HEK293T (cell line): ENCODE results near the gene TMEM176B.

Experiments used
- BHLHE40 ChIP-seq: fragments of 450-650 bp; IDR thresholded peaks from 2 replicates; pipeline ENCODE4 v1.6.1; 2016; ENCODE audit warnings: mild to moderate bottlenecking, moderate library complexity, borderline replicate concordance
- FOXA1 ChIP-seq: fragments of 450-650 bp; IDR thresholded peaks from 2 replicates; pipeline ENCODE4 v1.6.1; 2016; ENCODE audit warnings: mild to moderate bottlenecking
- FOXK2 ChIP-seq: fragments of 450-650 bp; IDR thresholded peaks from 2 replicates; pipeline ENCODE4 v1.6.1; 2016; ENCODE audit warnings: mild to moderate bottlenecking
- FOXM1 ChIP-seq: fragments of 450-650 bp; IDR thresholded peaks from 2 replicates; pipeline ENCODE4 v1.6.1; 2017; ENCODE audit warnings: mild to moderate bottlenecking, borderline replicate concordance
- HDGF ChIP-seq: fragments of 450-650 bp; IDR thresholded peaks from 2 replicates; pipeline ENCODE4 v1.6.1; 2017; ENCODE audit warnings: antibody characterized with exemption, borderline replicate concordance
- LEF1 ChIP-seq: fragments of 450-650 bp; IDR thresholded peaks from 2 replicates; pipeline ENCODE4 v1.6.1; 2017; ENCODE audit warnings: mild to moderate bottlenecking, borderline replicate concordance
- NFRKB ChIP-seq: fragments of 450-650 bp; IDR thresholded peaks from 2 replicates; pipeline ENCODE4 v1.6.1; 2016; ENCODE audit warnings: mild to moderate bottlenecking, moderate library complexity
- SP1 ChIP-seq: fragments of 450-650 bp; IDR thresholded peaks from 2 replicates; pipeline ENCODE4 v1.6.1; 2017
- SUZ12 ChIP-seq: fragments of 450-650 bp; IDR thresholded peaks from 2 replicates; pipeline ENCODE4 v1.6.1; 2016; ENCODE audit warnings: mild to moderate bottlenecking
- TARDBP ChIP-seq: fragments of 450-650 bp; IDR thresholded peaks from 2 replicates; pipeline ENCODE4 v1.6.1; 2016
- ZNF384 ChIP-seq: fragments of 450-650 bp; IDR thresholded peaks from 2 replicates; pipeline ENCODE4 v1.6.1; 2016
- TF ChIP-seq, protein P1 (sequence below): fragments of 450-650 bp; IDR thresholded peaks from 2 replicates; pipeline ENCODE4 v1.6.1; 2016

DNA sequence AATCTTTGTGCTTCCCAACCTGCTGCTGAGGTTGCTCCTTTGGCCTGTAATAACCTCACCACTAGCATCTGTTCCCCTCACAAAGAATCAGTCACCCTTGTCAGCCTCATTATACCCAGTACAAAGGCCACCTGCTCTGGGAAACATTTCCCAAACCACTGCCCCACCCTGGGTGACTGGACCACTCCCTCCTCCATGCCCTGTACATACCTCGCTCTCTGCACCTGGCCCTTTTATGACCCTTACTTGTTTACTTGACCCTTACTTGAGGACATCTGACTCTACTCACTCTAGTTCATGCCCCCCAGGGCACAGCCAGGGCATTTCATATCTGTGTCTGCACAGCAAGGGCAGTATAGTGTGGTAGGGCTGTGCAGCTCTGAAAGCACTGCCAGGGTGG, 30.8 kb upstream of the TMEM176B start:
- TF ChIP-seq FOXA1 = no peak
- no peak for TF ChIP-seq FOXK2
- TF ChIP-seq SP1 = no peak
- no peak for TF ChIP-seq FOXM1
- no peak for TF ChIP-seq LEF1
- TF ChIP-seq, protein P1, sequence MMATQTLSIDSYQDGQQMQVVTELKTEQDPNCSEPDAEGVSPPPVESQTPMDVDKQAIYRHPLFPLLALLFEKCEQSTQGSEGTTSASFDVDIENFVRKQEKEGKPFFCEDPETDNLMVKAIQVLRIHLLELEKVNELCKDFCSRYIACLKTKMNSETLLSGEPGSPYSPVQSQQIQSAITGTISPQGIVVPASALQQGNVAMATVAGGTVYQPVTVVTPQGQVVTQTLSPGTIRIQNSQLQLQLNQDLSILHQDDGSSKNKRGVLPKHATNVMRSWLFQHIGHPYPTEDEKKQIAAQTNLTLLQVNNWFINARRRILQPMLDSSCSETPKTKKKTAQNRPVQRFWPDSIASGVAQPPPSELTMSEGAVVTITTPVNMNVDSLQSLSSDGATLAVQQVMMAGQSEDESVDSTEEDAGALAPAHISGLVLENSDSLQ = no peak
- TF ChIP-seq HDGF = no peak
- TF ChIP-seq TARDBP = no peak
- no peak for TF ChIP-seq ZNF384
- no peak for TF ChIP-seq BHLHE40
- no peak for TF ChIP-seq NFRKB
- TF ChIP-seq SUZ12 = no peak
